EH (cell line): ENCODE data around the gene GPR162.
"Not testable (repeated sequence)": the region's sequence is repeated elsewhere in the genome, so short reads cannot be mapped to it uniquely, and the experiment has no call there.

ENCODE experiments used
- DNase-seq: peaks from one replicate; pipeline ENCODE4 v3.0.0-alpha.2; 2015; ENCODE audit warnings: low read depth

Gene GPR162

GRCh38 chr12:6873094-6874014, 51.7 kb downstream of the GPR162 start, which contains the start of gene SPSB2:
Gene SPSB2 (minus strand): TSS chr12:6873303. CDS start chr12:6872901, 402 bp downstream.
- DNase-seq: peak; percentile 95

GRCh38 chr12:6874015-6874368, 52.4 kb downstream of the GPR162 start:
- DNase-seq: not testable (repeated sequence)
